Duodenal mucosa (tissue), 2 donors: ENCODE measurements around the gene TEDC1.

Experiments
- H3K27ac ChIP-seq: one replicate; pipeline ENCODE4 v1.7.0; 2013; ENCODE audit warnings: low read depth, low read length
- H3K27me3 ChIP-seq, 2 donors: one replicate each; pipeline ENCODE4 v1.7.0; 2013; ENCODE audit warnings: low read length in 2 of 2, control low read depth in 1 of 2; ENCODE audit not compliant: insufficient read depth in 2 of 2, control insufficient read depth in 1 of 2
- H3K36me3 ChIP-seq, 2 donors: one replicate each; pipeline ENCODE4 v1.7.0; 2013; ENCODE audit warnings: low read length in 2 of 2, control low read depth in 1 of 2; ENCODE audit not compliant: insufficient read depth in 2 of 2, control insufficient read depth in 1 of 2
- H3K4me1 ChIP-seq, 2 donors: one replicate each; pipeline ENCODE4 v1.7.0; 2013; ENCODE audit warnings: low read length in 2 of 2, control low read depth in 1 of 2; ENCODE audit not compliant: insufficient read depth in 2 of 2, control insufficient read depth in 1 of 2
- H3K4me3 ChIP-seq, 2 donors: one replicate each; pipeline ENCODE4 v1.7.0; 2013; ENCODE audit warnings: low read length in 2 of 2, low read depth in 1 of 2
- H3K9ac ChIP-seq, 2 donors: one replicate each; pipeline ENCODE4 v1.7.0; 2013; ENCODE audit warnings: low read length in 2 of 2, low read depth in 1 of 2
- H3K9me3 ChIP-seq, 2 donors: one replicate each; pipeline ENCODE4 v1.7.0; 2013; ENCODE audit warnings: low read length in 2 of 2, control low read depth in 1 of 2; ENCODE audit not compliant: control insufficient read depth in 1 of 2

The TEDC1 gene

DNA sequence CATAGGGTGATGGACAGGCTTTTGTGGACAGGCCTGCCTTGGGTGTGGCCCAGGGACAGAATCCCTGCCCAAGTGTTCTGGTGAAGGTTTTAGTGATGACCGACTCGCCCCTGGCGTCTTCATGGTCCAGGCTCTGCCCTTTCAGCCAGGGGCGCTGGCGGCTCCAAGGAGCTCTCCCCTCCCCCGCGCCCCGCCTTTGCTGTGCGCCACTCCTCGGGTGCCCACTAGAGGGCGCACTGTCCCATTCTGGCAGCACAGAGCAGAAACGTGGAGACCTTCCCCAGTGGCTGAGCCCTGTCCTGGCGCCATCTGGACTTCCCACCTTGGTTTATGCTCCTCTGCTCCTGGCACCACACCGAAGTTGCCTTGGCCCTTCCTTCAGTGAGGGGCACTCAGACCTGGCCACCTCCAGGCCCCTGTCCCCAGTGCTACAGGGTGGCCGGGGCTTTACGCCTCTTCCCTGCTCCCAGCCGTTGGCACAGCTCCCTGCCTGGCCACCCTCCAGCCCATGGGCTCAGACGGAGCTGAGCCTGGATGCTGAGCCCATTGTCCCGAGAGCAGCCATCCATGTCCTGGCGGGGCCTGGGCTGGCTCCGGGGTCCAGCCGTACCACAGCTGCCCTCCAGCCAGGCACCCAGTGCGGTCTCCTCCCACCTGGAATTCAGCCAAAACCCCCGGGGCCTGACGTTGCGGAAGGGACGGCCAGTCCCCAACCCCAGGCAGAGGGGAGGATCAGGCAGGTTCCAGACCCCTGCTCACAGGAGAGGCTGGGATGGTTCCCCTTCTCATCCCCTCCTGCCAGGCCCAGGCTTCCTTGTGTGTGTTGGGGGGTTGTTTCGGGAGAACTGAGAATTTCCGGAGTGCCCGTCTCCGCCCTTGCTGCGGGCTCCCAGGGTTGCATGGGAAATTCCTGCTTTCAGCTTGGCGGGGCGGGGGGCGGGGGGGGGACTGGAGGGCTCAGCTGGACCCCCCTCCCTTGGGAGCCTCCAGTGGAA lies 9.9 kb upstream of the TEDC1 start:
- peak overlapping the region; percentile 74 to 88 for H3K9ac ChIP-seq
- H3K4me3 ChIP-seq, result peak overlapping the region; percentile 64 to 67
- peaks cover 57 to 70% of the 10 kb centered on the region in 2 donors for H3K4me1 ChIP-seq
- H3K36me3 ChIP-seq, result no peaks in the 10 kb centered on the region
- H3K27me3 ChIP-seq, result peaks cover 25 to 31% of the 10 kb centered on the region in 2 donors
- H3K27ac ChIP-seq, result peak overlapping the region; percentile 97
- no peaks in the 10 kb centered on the region for H3K9me3 ChIP-seq

- no peaks in the 10 kb centered on the region for H3K9me3 ChIP-seq
- H3K4me1 ChIP-seq, result peaks cover 52 to 69% of the 10 kb centered on the region in 2 donors
- peaks cover 16 to 28% of the 10 kb centered on the region in 2 donors for H3K27me3 ChIP-seq
- H3K27ac ChIP-seq, result peak overlapping the region; percentile 77
- H3K9ac ChIP-seq, result peak overlapping the region; percentile 54 to 69
- peak overlapping the region; percentile 25 to 43 for H3K4me3 ChIP-seq
- H3K36me3 ChIP-seq, result no peaks in the 10 kb centered on the region
Measured at GRCh38 chr14:105481886-105482457, 9.1 kb upstream of the TEDC1 start.

GRCh38 chr14:105482486-105483110 lies 8.4 kb upstream of the TEDC1 start:
- Histone ChIP-seq H3K9me3 (no peaks in the 10 kb centered on the region), H3K36me3 (no peaks in the 10 kb centered on the region), H3K4me3 (peak overlapping the region; percentile 25 to 43), H3K9ac (peak overlapping the region; percentile 54 to 69), H3K27me3 (peaks cover 12 to 23% of the 10 kb centered on the region in 2 donors), H3K27ac (peak overlapping the region; percentile 77), H3K4me1 (peaks cover 48 to 67% of the 10 kb centered on the region in 2 donors)

DNA sequence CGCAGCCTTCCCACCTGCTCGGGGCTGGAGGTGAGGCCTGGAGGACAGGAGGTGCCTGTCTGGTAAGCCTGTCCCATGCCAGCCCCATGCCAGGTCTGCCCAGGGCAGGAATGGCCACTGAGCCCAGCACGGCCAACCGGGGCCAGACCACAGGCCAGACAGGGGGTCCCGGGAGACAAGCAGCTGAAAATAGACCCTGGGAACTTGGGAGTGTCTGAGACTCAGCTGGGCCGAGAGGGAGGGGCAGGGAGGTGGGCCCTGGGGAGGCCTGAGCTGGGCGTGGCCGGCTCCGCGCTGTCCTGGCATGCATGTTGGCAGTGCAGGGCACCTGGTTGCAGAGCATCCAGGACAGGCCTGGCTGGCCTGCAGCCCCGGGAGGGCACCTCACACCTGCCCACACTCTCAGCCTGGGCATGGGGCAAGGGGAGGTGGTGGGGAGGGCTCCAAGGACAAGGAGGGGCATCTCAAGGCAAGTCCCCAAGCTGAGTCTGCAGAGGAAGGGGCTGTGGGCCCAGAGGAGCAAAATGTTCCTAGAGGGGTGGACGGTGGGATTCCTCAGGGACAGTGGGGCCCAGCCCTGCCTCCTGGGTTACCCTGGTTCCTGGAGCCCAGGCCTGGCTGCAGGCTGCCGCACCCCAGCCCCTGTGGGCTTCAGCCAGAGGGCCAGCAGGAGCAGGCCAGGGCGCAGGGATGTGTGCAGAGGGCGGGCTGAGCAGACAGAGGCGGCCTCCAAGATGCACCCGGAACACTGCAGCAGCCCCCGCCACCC lies 7.6 kb upstream of the TEDC1 start:
- Histone ChIP-seq H3K27ac (peak overlapping the region; percentile 32), H3K9me3 (no peaks in the 10 kb centered on the region), H3K4me1 (peaks cover 52 to 75% of the 10 kb centered on the region in 2 donors), H3K9ac (no peak overlapping the region), H3K4me3 (no peak overlapping the region), H3K27me3 (peaks cover 12 to 18% of the 10 kb centered on the region in 2 donors), H3K36me3 (no peaks in the 10 kb centered on the region)

DNA sequence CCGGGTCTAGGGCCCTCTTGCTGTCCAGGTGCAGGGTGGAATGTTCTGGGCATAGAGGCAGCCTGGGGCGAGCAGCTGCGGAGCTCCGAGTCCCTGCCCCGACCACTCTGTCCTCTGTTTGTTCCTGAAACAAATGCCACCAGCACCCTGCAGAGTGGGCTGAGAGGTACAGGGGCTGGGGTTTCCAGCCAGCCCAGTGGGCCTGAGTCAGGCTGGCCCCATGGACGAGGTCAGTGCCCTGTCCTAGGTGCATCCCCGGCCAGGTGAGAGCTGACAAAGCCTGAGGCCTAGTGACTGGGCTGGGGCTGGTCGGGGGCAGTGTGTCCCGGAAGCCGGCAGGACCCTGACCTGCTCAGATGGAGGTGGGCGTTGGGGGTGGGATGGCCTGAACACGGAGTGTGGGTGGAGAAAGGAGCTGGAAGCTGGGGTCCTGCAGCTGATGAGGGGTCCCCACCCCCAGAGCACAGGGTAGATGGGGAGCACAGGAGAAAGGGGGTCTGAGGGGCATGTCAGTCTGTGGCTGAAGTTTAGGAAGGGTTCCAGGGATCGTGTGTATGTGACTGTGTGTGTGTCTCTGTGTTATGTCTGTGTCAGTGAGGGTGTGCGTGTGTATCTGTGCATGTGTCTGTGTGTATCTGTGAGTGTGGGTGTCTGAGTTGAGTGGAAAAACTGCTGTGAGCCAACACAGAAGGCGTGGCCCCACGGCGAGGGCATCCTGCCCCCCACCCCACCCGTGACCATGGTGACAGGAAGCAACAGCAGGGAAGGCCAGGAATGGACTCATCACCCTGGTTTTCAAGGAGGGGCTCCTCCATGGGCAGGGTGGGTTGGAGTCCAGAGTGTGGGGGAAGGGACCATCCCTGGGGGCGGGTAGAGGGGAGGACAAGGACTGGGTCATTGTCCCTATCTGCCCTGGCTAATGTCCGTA lies 6.7 kb upstream of the TEDC1 start:
- Histone ChIP-seq H3K36me3 (no peaks in the 10 kb centered on the region), H3K27ac (peak overlapping the region; percentile 14), H3K4me3 (no peak overlapping the region), H3K27me3 (peaks cover 10 to 16% of the 10 kb centered on the region in 2 donors), H3K9ac (no peak overlapping the region), H3K4me1 (peaks cover 56 to 84% of the 10 kb centered on the region in 2 donors), H3K9me3 (no peaks in the 10 kb centered on the region)

DNA sequence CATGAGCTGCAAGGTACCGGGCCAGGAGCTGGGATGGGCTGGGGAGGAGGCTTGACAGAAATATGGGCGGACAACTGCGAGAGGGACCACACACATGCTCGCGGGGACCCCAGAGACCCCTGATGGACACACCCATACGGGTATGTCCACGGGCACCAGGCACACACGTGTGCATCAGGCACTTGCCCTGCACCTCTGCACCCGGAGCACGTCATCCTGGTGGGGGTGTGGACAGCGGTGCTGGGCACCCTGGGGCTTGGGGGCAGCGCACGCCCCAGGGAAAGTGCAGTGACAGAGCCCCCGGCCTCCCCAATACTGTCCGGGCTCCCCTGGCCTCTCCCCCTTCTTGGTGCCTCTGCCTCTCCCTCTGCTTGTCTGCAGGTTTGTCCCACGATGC lies 6.1 kb upstream of the TEDC1 start:
- H3K9me3 ChIP-seq, result no peaks in the 10 kb centered on the region
- H3K9ac ChIP-seq, result no peak overlapping the region
- H3K4me1 ChIP-seq, result peaks cover 59 to 84% of the 10 kb centered on the region in 2 donors
- H3K27ac ChIP-seq, result peak overlapping the region; percentile 14
- H3K36me3 ChIP-seq, result no peaks in the 10 kb centered on the region
- H3K27me3 ChIP-seq, result peaks cover 3 to 9% of the 10 kb centered on the region in 2 donors
- H3K4me3 ChIP-seq, result no peak overlapping the region

DNA sequence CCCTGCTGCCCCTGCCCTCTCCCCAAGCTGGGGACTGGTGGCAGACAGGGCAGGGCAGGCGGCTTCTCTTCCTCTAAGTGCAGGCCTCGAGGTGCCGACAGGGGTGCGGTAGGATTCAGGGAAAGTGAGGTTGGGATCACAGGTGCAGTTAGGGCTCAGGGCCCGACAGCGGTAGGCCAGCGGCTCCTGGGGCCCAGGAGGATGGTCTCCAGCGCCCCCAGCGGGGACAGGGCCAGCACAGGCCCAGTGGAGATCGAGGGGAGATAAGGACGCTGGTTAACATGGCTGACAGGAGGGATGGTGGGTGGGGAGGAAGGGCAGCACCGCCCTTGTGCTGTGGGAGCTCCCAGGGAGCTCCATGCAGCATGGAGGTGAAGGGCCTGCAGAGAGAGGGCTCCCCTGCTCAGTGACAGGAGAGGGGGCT lies 5.3 kb upstream of the TEDC1 start:
- no peaks in the 10 kb centered on the region for H3K9me3 ChIP-seq
- H3K9ac ChIP-seq, result peak overlapping the region in 1 of 2 donors; percentile 20
- no peaks in the 10 kb centered on the region for H3K36me3 ChIP-seq
- H3K27ac ChIP-seq, result no peak overlapping the region
- H3K4me1 ChIP-seq, result peaks cover 56 to 79% of the 10 kb centered on the region in 2 donors
- peaks cover 0 to 6% of the 10 kb centered on the region in 2 donors for H3K27me3 ChIP-seq
- peak overlapping the region; percentile 29 to 32 for H3K4me3 ChIP-seq

DNA sequence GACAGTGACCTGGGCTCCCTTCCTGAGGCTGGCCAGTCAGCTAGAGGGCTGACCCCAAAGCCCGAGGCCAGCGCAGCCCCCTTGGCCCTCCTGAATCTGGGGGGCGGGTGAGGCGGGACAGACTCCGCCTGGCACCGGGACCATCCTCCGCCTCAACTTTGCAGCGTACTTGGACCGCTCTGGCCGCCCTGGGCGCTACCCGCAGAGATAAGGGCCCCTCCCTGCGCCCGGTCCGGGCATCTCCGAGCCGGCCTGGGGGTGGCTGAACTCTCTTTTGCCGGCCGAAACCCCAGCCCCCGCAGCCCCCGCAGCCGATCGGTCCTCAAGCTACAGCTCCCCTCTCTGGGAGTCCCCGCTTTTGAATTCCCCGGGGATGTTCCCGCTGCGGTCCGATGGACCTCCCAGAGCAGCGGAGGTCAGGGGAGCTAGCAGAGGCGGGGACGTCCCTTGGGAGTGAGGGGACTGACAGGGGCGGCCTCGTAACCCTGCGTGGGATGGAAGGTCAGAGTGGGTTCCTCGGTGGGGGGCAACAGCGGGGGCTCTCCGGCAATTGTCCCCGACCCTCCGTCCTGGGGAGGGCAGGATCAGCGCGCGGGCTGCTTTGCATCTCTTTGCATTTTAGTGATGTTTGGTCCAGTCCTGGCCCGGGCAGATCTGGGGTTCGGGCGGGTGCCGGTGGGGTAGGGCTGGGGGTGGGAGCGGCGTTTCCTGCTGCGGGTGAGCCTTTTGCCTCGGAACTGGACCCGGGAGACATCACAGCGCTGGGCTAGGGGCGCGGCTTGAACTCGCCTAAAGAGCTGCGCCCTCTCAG lies 4.7 kb upstream of the TEDC1 start, which contains the start of gene CRIP1:
TSS of gene CRIP1 (plus strand) at position 724 of the 811 bp plus-strand sequence. CDS start 374 bp downstream, outside the sequence.
- Histone ChIP-seq H3K27me3 (peaks cover 0 to 6% of the 10 kb centered on the region in 2 donors), H3K27ac (peak within 1 kb of the TSS; percentile 75), H3K4me3 (peak within 1 kb of the TSS; percentile 65 to 78), H3K4me1 (peaks cover 50 to 73% of the 10 kb centered on the region in 2 donors), H3K9ac (peak within 1 kb of the TSS; percentile 71 to 81), H3K9me3 (no peaks in the 10 kb centered on the region), H3K36me3 (no peaks in the 10 kb centered on the region)
